ENCODE measurements around the gene EWSR1.

The EWSR1 gene

GRCh38 chr22:29310065-29310862 lies 42.2 kb downstream of the EWSR1 start:
- no peak for DNase-seq (ENCODE audit: low read depth)

GRCh38 chr22:29310863-29311339 lies 42.8 kb downstream of the EWSR1 start:
- H3K27me3 ChIP-seq (replicated peaks; ENCODE audit: control insufficient read depth, insufficient read depth, low read length): peaks cover 13% of the 10 kb centered on the region
- peak; percentile 99 for DNase-seq (ENCODE audit: low read depth)
- H3K36me3 ChIP-seq (ENCODE audit: control insufficient read depth, insufficient read depth, low read length, severe bottlenecking): no peaks in the 10 kb centered on the region

More at GRCh38 chr22:29310065-29310862, 42.2 kb downstream of the EWSR1 start:
- Histone ChIP-seq H3K9me3 (ENCODE audit: control insufficient read depth, low read length) (no peaks in the 10 kb centered on the region), H3K4me3 (ENCODE audit: low read length) (no peak overlapping the region), H3K9ac (ENCODE audit: low read length) (no peak overlapping the region), H3K36me3 (ENCODE audit: control insufficient read depth, insufficient read depth, low read length, severe bottlenecking) (no peaks in the 10 kb centered on the region), H3K4me1 (ENCODE audit: control insufficient read depth, insufficient read depth, low read length) (peaks cover 34% of the 10 kb centered on the region), H3K27me3 (replicated peaks; ENCODE audit: control insufficient read depth, insufficient read depth, low read length) (peaks cover 11% of the 10 kb centered on the region)

GRCh38 chr22:29311464-29312217 lies 43.6 kb downstream of the EWSR1 start:
- DNase-seq (ENCODE audit: low read depth): no peak
- Histone ChIP-seq H3K27me3 (replicated peaks; ENCODE audit: control insufficient read depth, insufficient read depth, low read length) (peaks cover 20% of the 10 kb centered on the region), H3K4me3 (ENCODE audit: low read length) (peak overlapping the region; percentile 44), H3K9me3 (ENCODE audit: control insufficient read depth, low read length) (no peaks in the 10 kb centered on the region), H3K36me3 (ENCODE audit: control insufficient read depth, insufficient read depth, low read length, severe bottlenecking) (no peaks in the 10 kb centered on the region), H3K4me1 (ENCODE audit: control insufficient read depth, insufficient read depth, low read length) (peaks cover 34% of the 10 kb centered on the region), H3K9ac (ENCODE audit: low read length) (peak overlapping the region; percentile 64)

More at GRCh38 chr22:29310863-29311339, 42.8 kb downstream of the EWSR1 start:
- peak overlapping the region; percentile 44 for H3K4me3 ChIP-seq (ENCODE audit: low read length)
- H3K9ac ChIP-seq (ENCODE audit: low read length): peak overlapping the region; percentile 64
- no peaks in the 10 kb centered on the region for H3K9me3 ChIP-seq (ENCODE audit: control insufficient read depth, low read length)
- peaks cover 34% of the 10 kb centered on the region for H3K4me1 ChIP-seq (ENCODE audit: control insufficient read depth, insufficient read depth, low read length)

GRCh38 chr22:29312218-29313125 lies 44.4 kb downstream of the EWSR1 start:
- Histone ChIP-seq H3K4me3 (ENCODE audit: low read length) (no peak overlapping the region), H3K36me3 (ENCODE audit: control insufficient read depth, insufficient read depth, low read length, severe bottlenecking) (no peaks in the 10 kb centered on the region), H3K9me3 (ENCODE audit: control insufficient read depth, low read length) (no peaks in the 10 kb centered on the region), H3K4me1 (ENCODE audit: control insufficient read depth, insufficient read depth, low read length) (peaks cover 32% of the 10 kb centered on the region), H3K27me3 (replicated peaks; ENCODE audit: control insufficient read depth, insufficient read depth, low read length) (peaks cover 24% of the 10 kb centered on the region), H3K9ac (ENCODE audit: low read length) (no peak overlapping the region)
- DNase-seq (ENCODE audit: low read depth): no peak

- Histone ChIP-seq H3K4me3 (ENCODE audit: low read length) (no peak overlapping the region), H3K36me3 (ENCODE audit: control insufficient read depth, insufficient read depth, low read length, severe bottlenecking) (no peaks in the 10 kb centered on the region), H3K9me3 (ENCODE audit: control insufficient read depth, low read length) (no peaks in the 10 kb centered on the region), H3K9ac (ENCODE audit: low read length) (no peak overlapping the region), H3K4me1 (ENCODE audit: control insufficient read depth, insufficient read depth, low read length) (peaks cover 27% of the 10 kb centered on the region), H3K27me3 (replicated peaks; ENCODE audit: control insufficient read depth, insufficient read depth, low read length) (peaks cover 24% of the 10 kb centered on the region)
- no peak for DNase-seq (ENCODE audit: low read depth)
Measured at GRCh38 chr22:29313126-29313575, 45.1 kb downstream of the EWSR1 start.

- H3K4me3 ChIP-seq (ENCODE audit: low read length): no peak overlapping the region
- no peak for DNase-seq (ENCODE audit: low read depth)
- peaks cover 24% of the 10 kb centered on the region for H3K27me3 ChIP-seq (replicated peaks; ENCODE audit: control insufficient read depth, insufficient read depth, low read length)
- no peaks in the 10 kb centered on the region for H3K36me3 ChIP-seq (ENCODE audit: control insufficient read depth, insufficient read depth, low read length, severe bottlenecking)
- peaks cover 20% of the 10 kb centered on the region for H3K4me1 ChIP-seq (ENCODE audit: control insufficient read depth, insufficient read depth, low read length)
- no peaks in the 10 kb centered on the region for H3K9me3 ChIP-seq (ENCODE audit: control insufficient read depth, low read length)
- no peak overlapping the region for H3K9ac ChIP-seq (ENCODE audit: low read length)
Measured at GRCh38 chr22:29313576-29314466, 45.8 kb downstream of the EWSR1 start.

- DNase-seq (ENCODE audit: low read depth): peak; percentile 17
- peaks cover 24% of the 10 kb centered on the region for H3K27me3 ChIP-seq (replicated peaks; ENCODE audit: control insufficient read depth, insufficient read depth, low read length)
- H3K9me3 ChIP-seq (ENCODE audit: control insufficient read depth, low read length): no peaks in the 10 kb centered on the region
- no peak overlapping the region for H3K4me3 ChIP-seq (ENCODE audit: low read length)
- no peak overlapping the region for H3K9ac ChIP-seq (ENCODE audit: low read length)
- H3K4me1 ChIP-seq (ENCODE audit: control insufficient read depth, insufficient read depth, low read length): peaks cover 12% of the 10 kb centered on the region
- H3K36me3 ChIP-seq (ENCODE audit: control insufficient read depth, insufficient read depth, low read length, severe bottlenecking): no peaks in the 10 kb centered on the region
Measured at GRCh38 chr22:29314537-29315285, 46.6 kb downstream of the EWSR1 start.

- DNase-seq (ENCODE audit: low read depth): peak; percentile 46
- Histone ChIP-seq H3K9me3 (ENCODE audit: control insufficient read depth, low read length) (no peaks in the 10 kb centered on the region), H3K27me3 (replicated peaks; ENCODE audit: control insufficient read depth, insufficient read depth, low read length) (peaks cover 24% of the 10 kb centered on the region), H3K4me1 (ENCODE audit: control insufficient read depth, insufficient read depth, low read length) (peaks cover 9% of the 10 kb centered on the region), H3K9ac (ENCODE audit: low read length) (no peak within 1 kb of the TSS), H3K4me3 (ENCODE audit: low read length) (no peak within 1 kb of the TSS), H3K36me3 (ENCODE audit: control insufficient read depth, insufficient read depth, low read length, severe bottlenecking) (no peaks in the 10 kb centered on the region)
Measured at GRCh38 chr22:29315286-29316140, 47.4 kb downstream of the EWSR1 start, which contains the start of gene RASL10A. Gene RASL10A, minus strand, starts transcription at chr22:29315697. Its CDS starts 451 bp downstream, at chr22:29315246.

GRCh38 chr22:29316141-29316828 lies 48.2 kb downstream of the EWSR1 start:
- H3K9me3 ChIP-seq (ENCODE audit: control insufficient read depth, low read length): no peaks in the 10 kb centered on the region
- H3K9ac ChIP-seq (ENCODE audit: low read length): no peak overlapping the region
- no peak for DNase-seq (ENCODE audit: low read depth)
- peaks cover 24% of the 10 kb centered on the region for H3K27me3 ChIP-seq (replicated peaks; ENCODE audit: control insufficient read depth, insufficient read depth, low read length)
- H3K4me1 ChIP-seq (ENCODE audit: control insufficient read depth, insufficient read depth, low read length): peaks cover 3% of the 10 kb centered on the region
- no peak overlapping the region for H3K4me3 ChIP-seq (ENCODE audit: low read length)
- no peaks in the 10 kb centered on the region for H3K36me3 ChIP-seq (ENCODE audit: control insufficient read depth, insufficient read depth, low read length, severe bottlenecking)
